ENCODE results near the gene PCYT1B. TPM values are rescaled to one million over a fixed set of nuclear protein-coding genes. Genes with fewer than 3 reads are reported as not detected.
"Not testable (repeated sequence)": the region's sequence is repeated elsewhere in the genome, so short reads cannot be mapped to it uniquely, and the experiment has no call there.

The PCYT1B gene
- total RNA-seq, 1 donor from 2014 or later = 0.78 TPM

- DNase-seq (ENCODE audit: low spot score) = no peak
Measured at GRCh38 chrX:24646006-24646405, 1.1 kb downstream of the PCYT1B start.

- no peak for DNase-seq (ENCODE audit: low spot score)
Measured at GRCh38 chrX:24643116-24643515, 4.0 kb downstream of the PCYT1B start.

- DNase-seq (ENCODE audit: low spot score) = no peak
Measured at GRCh38 chrX:24629701-24630100, 17.4 kb downstream of the PCYT1B start.

- DNase-seq (ENCODE audit: low spot score) = no peak
Measured at GRCh38 chrX:24619647-24620046, 27.5 kb downstream of the PCYT1B start.

- DNase-seq (ENCODE audit: low spot score) = no peak
Measured at GRCh38 chrX:24610516-24610915, 36.6 kb downstream of the PCYT1B start.

GRCh38 chrX:24607616-24608015 is 39.5 kb downstream of the PCYT1B start:
- DNase-seq (ENCODE audit: low spot score) = no peak

- DNase-seq (ENCODE audit: low spot score) = not testable (repeated sequence)
Measured at GRCh38 chrX:24605941-24606340, 41.2 kb downstream of the PCYT1B start.

GRCh38 chrX:24603191-24603590 is 44.0 kb downstream of the PCYT1B start:
- DNase-seq (ENCODE audit: low spot score) = no peak

- no peak for DNase-seq (ENCODE audit: low spot score)
Measured at GRCh38 chrX:24601858-24602257, 45.3 kb downstream of the PCYT1B start.

- DNase-seq (ENCODE audit: low spot score) = no peak
Measured at GRCh38 chrX:24594501-24594900, 52.6 kb downstream of the PCYT1B start.

- DNase-seq (ENCODE audit: low spot score) = no peak
Measured at GRCh38 chrX:24590111-24590510, 57.0 kb downstream of the PCYT1B start.

GRCh38 chrX:24577091-24577490 is 70.1 kb downstream of the PCYT1B start:
- DNase-seq (ENCODE audit: low spot score) = no peak

GRCh38 chrX:24575496-24575895 is 71.7 kb downstream of the PCYT1B start:
- no peak for DNase-seq (ENCODE audit: low spot score)

- no peak for DNase-seq (ENCODE audit: low spot score)
Measured at GRCh38 chrX:24574743-24575142, 72.4 kb downstream of the PCYT1B start.

- no peak for DNase-seq (ENCODE audit: low spot score)
Measured at GRCh38 chrX:24567169-24567568, 80.0 kb downstream of the PCYT1B start.

- DNase-seq (ENCODE audit: low spot score) = no peak
Measured at GRCh38 chrX:24566240-24566639, 80.9 kb downstream of the PCYT1B start.

- DNase-seq (ENCODE audit: low spot score) = no peak
Measured at GRCh38 chrX:24563291-24564010, 83.7 kb downstream of the PCYT1B start.

- no peak for DNase-seq (ENCODE audit: low spot score)
Measured at GRCh38 chrX:24561121-24561520, 86.0 kb downstream of the PCYT1B start.

GRCh38 chrX:24553011-24553410 is 94.1 kb downstream of the PCYT1B start:
- DNase-seq (ENCODE audit: low spot score) = no peak

GRCh38 chrX:24550166-24550565 is 97.0 kb downstream of the PCYT1B start:
- DNase-seq (ENCODE audit: low spot score) = no peak

GRCh38 chrX:24547961-24548360 is 99.2 kb downstream of the PCYT1B start:
- no peak for DNase-seq (ENCODE audit: low spot score)

GRCh38 chrX:24542756-24543155 is 104.4 kb downstream of the PCYT1B start:
- no peak for DNase-seq (ENCODE audit: low spot score)

- DNase-seq (ENCODE audit: low spot score) = no peak
Measured at GRCh38 chrX:24536551-24536950, 110.6 kb downstream of the PCYT1B start.

- DNase-seq (ENCODE audit: low spot score) = no peak
Measured at GRCh38 chrX:24528605-24529004, 118.5 kb downstream of the PCYT1B start.
